Large intestine (tissue), 12 donors: ENCODE measurements around the gene BTBD3. TPM values are rescaled to one million over a fixed set of nuclear protein-coding genes. Genes with fewer than 3 reads are reported as not detected.

Experiments
- DNase-seq, 2 donors: peaks; one replicate each; pipeline versions ENCODE4 v3.0.0 to v3.0.0-alpha.2; 2013
- H3K27ac ChIP-seq: one replicate; pipeline ENCODE4 v1.5.1; 2013; ENCODE audit warnings: low read length
- H3K27me3 ChIP-seq: 2 replicates; pipeline ENCODE4 v1.6.1; 2013; ENCODE audit warnings: low read length; ENCODE audit not compliant: control insufficient read depth, insufficient read depth
- H3K36me3 ChIP-seq: 2 replicates; pipeline ENCODE4 v1.6.1; 2013; ENCODE audit warnings: low read length; ENCODE audit not compliant: control insufficient read depth, insufficient read depth
- H3K4me1 ChIP-seq: one replicate; pipeline ENCODE4 v1.6.1; 2013; ENCODE audit warnings: low read length; ENCODE audit not compliant: control insufficient read depth, insufficient read depth
- H3K4me3 ChIP-seq: one replicate; pipeline ENCODE4 v1.5.1; 2013; ENCODE audit warnings: low read length
- H3K9me3 ChIP-seq: one replicate; pipeline ENCODE4 v1.6.1; 2013; ENCODE audit warnings: mild to moderate bottlenecking, low read depth, low read length, moderate library complexity; ENCODE audit not compliant: control insufficient read depth
- WGBS: methylation state at CpG from one replicate; pipeline ENCODE4 v1.1.5; 2013; ENCODE audit warnings: low lambda C conversion rate; ENCODE audit not compliant: insufficient coverage; 5-methylcytosine and 5-hydroxymethylcytosine counted together
- long read RNA-seq, 11 donors: transcript quantifications; one replicate each; lab custom pipeline, GENCODE V29; 2026
- polyA plus RNA-seq: library from polyadenylated mRNA; unstranded; fragments of 120-200 nt; gene quantifications from one replicate; pipeline ENCODE4 v1.2.1, GENCODE V29; 2013

The BTBD3 gene
- 51.0 TPM for polyA plus RNA-seq
- long read RNA-seq, donor 1, full-length matches to known transcripts = 10 of 10 reads
- long read RNA-seq, donor 1, partial matches to known transcripts = 0 of 10 reads
- long read RNA-seq, donor 1, other reads (novel, unspliced or antisense) = 0 of 10 reads
- long read RNA-seq, donor 2, full-length matches to known transcripts = 19 of 19 reads
- long read RNA-seq, donor 2, partial matches to known transcripts = 0 of 19 reads
- long read RNA-seq, donor 2, other reads (novel, unspliced or antisense) = 0 of 19 reads
- long read RNA-seq, donor 3, full-length matches to known transcripts = 19 of 19 reads
- long read RNA-seq, donor 3, partial matches to known transcripts = 0 of 19 reads
- long read RNA-seq, donor 3, other reads (novel, unspliced or antisense) = 0 of 19 reads
- long read RNA-seq, donor 4, full-length matches to known transcripts = 3 of 3 reads
- long read RNA-seq, donor 4, partial matches to known transcripts = 0 of 3 reads
- long read RNA-seq, donor 4, other reads (novel, unspliced or antisense) = 0 of 3 reads
- long read RNA-seq, donor 5, full-length matches to known transcripts = 10 of 10 reads
- long read RNA-seq, donor 5, partial matches to known transcripts = 0 of 10 reads
- long read RNA-seq, donor 5, other reads (novel, unspliced or antisense) = 0 of 10 reads
- long read RNA-seq, donor 6, full-length matches to known transcripts = 14 of 14 reads
- long read RNA-seq, donor 6, partial matches to known transcripts = 0 of 14 reads
- long read RNA-seq, donor 6, other reads (novel, unspliced or antisense) = 0 of 14 reads
- long read RNA-seq, donor 7, full-length matches to known transcripts = 12 of 12 reads
- long read RNA-seq, donor 7, partial matches to known transcripts = 0 of 12 reads
- long read RNA-seq, donor 7, other reads (novel, unspliced or antisense) = 0 of 12 reads
- long read RNA-seq, donor 8, full-length matches to known transcripts = 20 of 20 reads
- long read RNA-seq, donor 8, partial matches to known transcripts = 0 of 20 reads
- long read RNA-seq, donor 8, other reads (novel, unspliced or antisense) = 0 of 20 reads
- long read RNA-seq, donor 9, full-length matches to known transcripts = 9 of 9 reads
- long read RNA-seq, donor 9, partial matches to known transcripts = 0 of 9 reads
- long read RNA-seq, donor 9, other reads (novel, unspliced or antisense) = 0 of 9 reads
- long read RNA-seq, donor 10, full-length matches to known transcripts = 9 of 9 reads
- long read RNA-seq, donor 10, partial matches to known transcripts = 0 of 9 reads
- long read RNA-seq, donor 10, other reads (novel, unspliced or antisense) = 0 of 9 reads
- long read RNA-seq, donor 11, full-length matches to known transcripts = 16 of 27 reads
- long read RNA-seq, donor 11, partial matches to known transcripts = 11 of 27 reads
- long read RNA-seq, donor 11, other reads (novel, unspliced or antisense) = 0 of 27 reads

- H3K9me3 ChIP-seq = no peaks in the 10 kb centered on the region
- WGBS = no CpG with 5 or more reads among the region's 4 CpGs
- H3K27ac ChIP-seq = peak within 1 kb of the TSS; percentile 30
- H3K36me3 ChIP-seq = peaks cover 9% of the 10 kb centered on the region
- peak within 1 kb of the TSS; percentile 25 for H3K4me3 ChIP-seq
- no peaks in the 10 kb centered on the region for H3K4me1 ChIP-seq
- peak; percentile 42 to 59 for DNase-seq
- H3K27me3 ChIP-seq = no peaks in the 10 kb centered on the region
These were observed at the start of gene BTBD3 for GRCh38 chr20:11917663-11918062. BTBD3 (plus strand) TSS chr20:11917893; CDS start chr20:11918276, 383 bp downstream.

- no peak for DNase-seq
- Histone ChIP-seq H3K27me3 (no peaks in the 10 kb centered on the region), H3K36me3 (no peaks in the 10 kb centered on the region), H3K9me3 (no peaks in the 10 kb centered on the region), H3K4me1 (no peaks in the 10 kb centered on the region), H3K27ac (no peak overlapping the region), H3K4me3 (no peak overlapping the region)
These were observed 48.1 kb upstream of the BTBD3 start for GRCh38 chr20:11869641-11870040.

GRCh38 chr20:11870411-11870810 lies 47.3 kb upstream of the BTBD3 start:
- Histone ChIP-seq H3K9me3 (no peaks in the 10 kb centered on the region), H3K27ac (no peak overlapping the region)
- 20% methylated on average over 1 of the region's 3 CpGs for WGBS

GRCh38 chr20:11876555-11876954 lies 41.1 kb upstream of the BTBD3 start:
- H3K4me3 ChIP-seq = no peak overlapping the region
- H3K9me3 ChIP-seq = no peaks in the 10 kb centered on the region
- no peaks in the 10 kb centered on the region for H3K27me3 ChIP-seq
- no peak for DNase-seq
- H3K36me3 ChIP-seq = no peaks in the 10 kb centered on the region
- H3K27ac ChIP-seq = no peak overlapping the region
- H3K4me1 ChIP-seq = no peaks in the 10 kb centered on the region

More at GRCh38 chr20:11870411-11870810, 47.3 kb upstream of the BTBD3 start:
- H3K4me3 ChIP-seq = no peak overlapping the region
- no peak for DNase-seq
- no peaks in the 10 kb centered on the region for H3K4me1 ChIP-seq
- no peaks in the 10 kb centered on the region for H3K27me3 ChIP-seq
- no peaks in the 10 kb centered on the region for H3K36me3 ChIP-seq

- no peak for DNase-seq
- Histone ChIP-seq H3K27me3 (no peaks in the 10 kb centered on the region), H3K4me3 (no peak overlapping the region), H3K9me3 (no peaks in the 10 kb centered on the region), H3K36me3 (no peaks in the 10 kb centered on the region), H3K27ac (no peak overlapping the region), H3K4me1 (no peaks in the 10 kb centered on the region)
- 80% methylated on average over 1 of the region's 4 CpGs for WGBS
These were observed 37.0 kb upstream of the BTBD3 start for GRCh38 chr20:11880680-11881079.

GRCh38 chr20:11881449-11881848 lies 36.2 kb upstream of the BTBD3 start:
- H3K36me3 ChIP-seq = no peaks in the 10 kb centered on the region
- no peaks in the 10 kb centered on the region for H3K9me3 ChIP-seq
- H3K4me1 ChIP-seq = no peaks in the 10 kb centered on the region
- 21% methylated on average over 2 of the region's 4 CpGs for WGBS
- DNase-seq = no peak
- H3K4me3 ChIP-seq = no peak overlapping the region
- no peaks in the 10 kb centered on the region for H3K27me3 ChIP-seq
- H3K27ac ChIP-seq = no peak overlapping the region

GRCh38 chr20:11882651-11883050 lies 35.0 kb upstream of the BTBD3 start:
- no peaks in the 10 kb centered on the region for H3K4me1 ChIP-seq
- no peak overlapping the region for H3K27ac ChIP-seq
- H3K9me3 ChIP-seq = no peaks in the 10 kb centered on the region
- H3K36me3 ChIP-seq = no peaks in the 10 kb centered on the region
- 97% methylated on average over 5 of the region's 7 CpGs for WGBS
- H3K27me3 ChIP-seq = no peaks in the 10 kb centered on the region
- no peak overlapping the region for H3K4me3 ChIP-seq
- no peak for DNase-seq

- Histone ChIP-seq H3K4me3 (no peak overlapping the region), H3K36me3 (no peaks in the 10 kb centered on the region), H3K4me1 (no peaks in the 10 kb centered on the region), H3K27me3 (no peaks in the 10 kb centered on the region), H3K9me3 (no peaks in the 10 kb centered on the region), H3K27ac (no peak overlapping the region)
- 100% methylated on average over 1 of the region's 1 CpG for WGBS
- DNase-seq = no peak
These were observed 29.0 kb upstream of the BTBD3 start for GRCh38 chr20:11888648-11889047.

GRCh38 chr20:11890331-11891076 lies 27.2 kb upstream of the BTBD3 start:
- no CpG with 5 or more reads among the region's 69 CpGs for WGBS
- Histone ChIP-seq H3K4me3 (peak overlapping the region; percentile 76), H3K36me3 (no peaks in the 10 kb centered on the region), H3K27me3 (no peaks in the 10 kb centered on the region), H3K9me3 (no peaks in the 10 kb centered on the region), H3K27ac (peak overlapping the region; percentile 39), H3K4me1 (peaks cover 9% of the 10 kb centered on the region)
- peak; percentile 93 to 94 for DNase-seq
